G401 (cell line): ENCODE results near the gene KATNAL2. TPM values are rescaled to one million over a fixed set of nuclear protein-coding genes. Genes with fewer than 3 reads are reported as not detected.

Experiments used
- DNase-seq: peaks from one replicate; pipeline ENCODE4 v3.0.0-alpha.2; 2015; ENCODE audit warnings: low spot score
- in situ Hi-C: cut with HindIII; loops from 2 replicates; pipeline ENCODE4 v1.10.0; 2016; ENCODE audit warnings: low sequenced_read_pairs, mixed read lengths
- total RNA-seq: library from RNA; depleted of rRNA; stranded (reverse); fragments of >200 nt; shearing (Covaris generic); gene quantifications from 2 replicates; pipeline ENCODE4 v1.2.3, GENCODE V29; 2014; rRNA removed

KATNAL2 gene
- total RNA-seq, 1 experiment from 2014 or later: 7.0 TPM

DNA sequence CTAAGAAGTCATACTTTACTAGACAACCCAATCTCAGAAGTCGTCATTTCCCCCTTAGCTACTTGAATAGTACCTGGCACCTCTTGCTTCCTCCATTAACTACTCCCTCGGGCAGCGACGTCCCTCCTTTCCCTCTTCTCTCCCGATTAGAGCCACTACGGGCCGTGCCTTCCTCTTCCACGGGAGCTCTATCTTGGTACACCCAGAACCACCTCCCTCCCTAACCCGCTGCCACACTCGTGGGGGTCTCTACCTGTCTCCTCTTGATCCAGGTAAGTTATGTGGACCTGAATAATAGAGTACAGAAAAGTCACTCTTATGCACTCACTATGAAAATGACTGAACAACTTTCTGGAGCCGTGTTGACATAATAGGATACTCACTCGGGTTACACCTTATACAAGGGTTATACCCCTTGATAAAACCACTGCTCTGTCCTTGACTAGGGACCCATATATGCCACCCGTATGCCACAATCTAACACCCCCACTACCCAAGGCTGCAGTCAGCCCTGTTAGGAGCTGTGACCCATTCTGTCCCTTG, 233.5 kb downstream of the KATNAL2 start:
- no peak for DNase-seq
- in situ Hi-C loops: no loop called here

DNA sequence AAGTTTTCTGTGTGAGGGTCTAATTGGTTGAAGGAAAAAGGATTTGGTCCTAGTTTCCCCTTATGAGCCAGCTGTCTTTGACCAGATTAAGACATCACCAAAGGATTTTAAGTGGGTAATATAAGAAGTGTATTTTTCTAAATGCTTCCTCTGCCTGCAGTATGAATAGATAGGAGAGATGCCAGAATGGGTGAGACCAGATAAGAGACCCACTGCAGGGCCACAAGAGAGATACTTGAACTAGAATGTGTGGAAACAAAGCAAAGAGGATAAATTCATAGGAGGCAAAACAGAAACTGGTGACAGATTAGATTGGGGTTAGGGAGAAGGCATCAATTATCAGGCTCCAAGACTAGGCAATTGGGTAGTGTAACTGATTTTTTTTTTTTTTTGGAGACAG, 234.0 kb downstream of the KATNAL2 start:
- in situ Hi-C loops: no loop called here
- no peak for DNase-seq

Other genes starting within 250 kb of the KATNAL2 start
- not detected in 2 replicates for gene ST8SIA5, start 160.5 kb upstream of the KATNAL2 start, total RNA-seq
- 26.4 and 35.2 TPM in 2 replicates for gene PIAS2, start 95 bp upstream of the KATNAL2 start, total RNA-seq
- not detected in 2 replicates for gene ELOA2, start 118.0 kb downstream of the KATNAL2 start, total RNA-seq
- gene HDHD2, start 232.9 kb downstream of the KATNAL2 start, total RNA-seq: 6.6 and 15.8 TPM in 2 replicates